A549 (cell line): Measurements from ENCODE around the gene CMKLR1. TPM values are rescaled to one million over a fixed set of nuclear protein-coding genes. Genes with fewer than 3 reads are reported as not detected.

ENCODE experiments used
- ATAC-seq, 2 experiments: fragments of 200-7000 bp in 1 of 2; fragments of >200 bp in 1 of 2; cut with Nextera tagmentation in 1 of 2; cut with Tn5 transposase in 1 of 2; 3 replicates each; pipeline versions ENCODE4 v1.8.0 to v1.9.1; 2018 to 2020; ENCODE audit warnings: mild to moderate bottlenecking in 1 of 2, moderate library complexity in 1 of 2
- CTCF ChIA-PET: fragments of 300-600 bp; sonication (Branson Sonifier 250); formaldehyde crosslinking; extraction: SDS; loops from one replicate; lab custom pipeline; 2021; ENCODE audit warnings: antibody characterized with exemption, inconsistent platforms; lab: Yijun Ruan, JAX
- POLR2A ChIA-PET: fragments of 350-600 bp; formaldehyde crosslinking; extraction: SDS; loops from one replicate; lab custom pipeline; 2021; ENCODE audit warnings: antibody characterized with exemption, inconsistent platforms; lab: Yijun Ruan, JAX
- DNase-seq, 2 experiments: peaks; one replicate each; pipeline versions ENCODE4 v3.0.0 to v3.0.0-alpha.2; 2011 to 2016; ENCODE audit warnings: low read depth in 1 of 2, low spot score in 1 of 2
- FAIRE-seq: peaks from 2 replicates; lab custom pipeline; 2011; peaks lifted over from hg19 to GRCh38; lab: Jason Lieb, UNC
- H3K27ac ChIP-seq, 2 experiments: fragments of >200 bp; sonication (Bioruptor Twin); formaldehyde crosslinking; 3 replicates each; pipeline ENCODE4 v1.5.1; 2016 to 2017
- H3K4me1 ChIP-seq: fragments of >200 bp; sonication (Bioruptor Twin); formaldehyde crosslinking; 3 replicates; pipeline ENCODE4 v1.6.1; 2016
- H3K4me2 ChIP-seq: fragments of >200 bp; sonication (Bioruptor Twin); formaldehyde crosslinking; 3 replicates; pipeline ENCODE4 v1.6.1; 2016
- H3K4me3 ChIP-seq: fragments of >200 bp; sonication (Bioruptor Twin); formaldehyde crosslinking; 3 replicates; pipeline ENCODE4 v1.5.1; 2016
- H3K9me3 ChIP-seq: fragments of >200 bp; sonication (Bioruptor Twin); formaldehyde crosslinking; 3 replicates; pipeline ENCODE4 v1.6.1; 2016
- BHLHE40 ChIP-seq: IDR thresholded peaks from 2 replicates; pipeline ENCODE4 v1.6.1; 2012; ENCODE audit warnings: low read depth, low read length, inconsistent platforms
- CBX2 ChIP-seq: fragments of 200-600 bp; sonication (generic); IDR thresholded peaks from 2 replicates; pipeline ENCODE4 v1.6.1; 2016; ENCODE audit warnings: low read depth, mild to moderate bottlenecking, borderline replicate concordance
- CBX8 ChIP-seq: fragments of 200-600 bp; sonication (generic); IDR thresholded peaks from 2 replicates; pipeline ENCODE4 v1.6.1; 2016
- CHD2 ChIP-seq: fragments of 150-350 bp; IDR thresholded peaks from 2 replicates; pipeline ENCODE4 v1.6.1; 2014; ENCODE audit warnings: low read length; ENCODE audit not compliant: partially characterized antibody
- EHMT2 ChIP-seq: fragments of 200-600 bp; sonication (generic); IDR thresholded peaks from 2 replicates; pipeline ENCODE4 v1.6.1; 2016; ENCODE audit warnings: antibody characterized with exemption, low read depth, mild to moderate bottlenecking, moderate library complexity
- FOSB ChIP-seq: fragments of 250-450 bp; sonication (Bioruptor Pico); IDR thresholded peaks from 2 replicates; pipeline ENCODE4 v1.5.0; 2020; ENCODE audit warnings: mild to moderate bottlenecking, moderate library complexity
- GATA3 ChIP-seq: IDR thresholded peaks from 2 replicates; pipeline ENCODE4 v1.6.1; 2012; ENCODE audit warnings: borderline replicate concordance
- JUN ChIP-seq, 2 experiments: fragments of >200 bp; sonication (Bioruptor Twin); formaldehyde crosslinking; IDR thresholded peaks; 2 replicates in 1 of 2; 3 replicates in 1 of 2; pipeline ENCODE4 v1.6.1; 2016 to 2017
- JUNB ChIP-seq: fragments of >200 bp; sonication (Bioruptor Twin); formaldehyde crosslinking; IDR thresholded peaks from 2 replicates; pipeline ENCODE4 v1.6.1; 2016
- KDM1A ChIP-seq: fragments of 200-600 bp; sonication (generic); IDR thresholded peaks from 2 replicates; pipeline ENCODE4 v1.6.1; 2016; ENCODE audit warnings: low read depth, mild to moderate bottlenecking
- KDM5A ChIP-seq: fragments of 200-600 bp; sonication (generic); IDR thresholded peaks from 2 replicates; pipeline ENCODE4 v1.6.1; 2016; ENCODE audit warnings: antibody characterized with exemption, mild to moderate bottlenecking
- MAFK ChIP-seq: fragments of 450-650 bp; IDR thresholded peaks from 2 replicates; pipeline ENCODE4 v1.6.1; 2014; ENCODE audit not compliant: partially characterized antibody
- MYC ChIP-seq: IDR thresholded peaks from 2 replicates; pipeline ENCODE4 v1.6.1; 2012; ENCODE audit warnings: mild to moderate bottlenecking, inconsistent platforms, low read length, improper control_type of control experiment, borderline replicate concordance
- NPAS2 ChIP-seq: fragments of 250-450 bp; sonication (Bioruptor Pico); IDR thresholded peaks from 2 replicates; pipeline ENCODE4 v1.8.0; 2022; ENCODE audit warnings: mild to moderate bottlenecking, moderate library complexity, borderline replicate concordance
- NR3C1 ChIP-seq: fragments of >200 bp; sonication (Bioruptor Twin); formaldehyde crosslinking; IDR thresholded peaks from 3 replicates; pipeline ENCODE4 v1.6.1; 2017
- RARB ChIP-seq: fragments of 250-450 bp; sonication (Bioruptor Pico); IDR thresholded peaks from 2 replicates; pipeline ENCODE4 v1.8.0; 2021; ENCODE audit warnings: mild to moderate bottlenecking, moderate library complexity
- RCOR1 ChIP-seq: fragments of 150-350 bp; IDR thresholded peaks from 2 replicates; pipeline ENCODE4 v1.6.1; 2014; ENCODE audit warnings: antibody characterized with exemption, low read length, low read depth
- RFX5 ChIP-seq: fragments of 450-650 bp; IDR thresholded peaks from 2 replicates; pipeline ENCODE4 v1.7.1; 2014; ENCODE audit warnings: antibody characterized with exemption, mild to moderate bottlenecking, moderate library complexity
- RNF2 ChIP-seq: fragments of 200-600 bp; sonication (generic); IDR thresholded peaks from 2 replicates; pipeline ENCODE4 v1.6.1; 2016; ENCODE audit warnings: low read depth, mild to moderate bottlenecking, antibody characterized with exemption, moderate library complexity, borderline replicate concordance
- ZC3H11A ChIP-seq: fragments of 450-650 bp; IDR thresholded peaks from 2 replicates; pipeline ENCODE4 v1.6.1; 2014; ENCODE audit warnings: antibody characterized with exemption, mild to moderate bottlenecking
- ZFP36 ChIP-seq: fragments of 450-650 bp; IDR thresholded peaks from 2 replicates; pipeline ENCODE4 v1.6.1; 2014; ENCODE audit warnings: borderline replicate concordance; ENCODE audit not compliant: partially characterized antibody
- ZNF302 ChIP-seq: fragments of 250-450 bp; sonication (Bioruptor Pico); IDR thresholded peaks from 2 replicates; pipeline ENCODE4 v1.9.0; 2021; ENCODE audit warnings: inconsistent platforms, mild to moderate bottlenecking, moderate library complexity
- ZSCAN20 ChIP-seq: fragments of 250-450 bp; sonication (Bioruptor Pico); IDR thresholded peaks from 2 replicates; pipeline ENCODE4 v1.8.0; 2022; ENCODE audit warnings: mild to moderate bottlenecking, moderate library complexity
- WGBS: methylation state at CpG from one replicate; pipeline ENCODE4 v1.1.6; 2017; ENCODE audit errors: missing lambda C conversion rate; 5-methylcytosine and 5-hydroxymethylcytosine counted together
- polyA plus RNA-seq, 4 experiments: library from polyadenylated mRNA; depleted of rRNA in 3 of 4; stranded (reverse); fragments of >200 nt; fragmentation: RNase III in 1 of 4; extraction: RNeasy Plus Mini Kit Qiagen cat#74134 plus additional on column Dnase treatment in 1 of 4; gene quantifications; 2 replicates in 3 of 4; 3 replicates in 1 of 4; pipeline ENCODE4 v1.2.3, GENCODE V29; 2011 to 2017
- TF ChIP-seq, protein P1 (sequence below): fragments of >200 bp; sonication (Bioruptor Twin); formaldehyde crosslinking; IDR thresholded peaks from 2 replicates; pipeline ENCODE4 v1.6.1; 2016
- TF ChIP-seq, protein P2 (sequence below): IDR thresholded peaks from 2 replicates; pipeline ENCODE4 v1.6.1; 2012
- TF ChIP-seq, protein P3 (sequence below): fragments of 150-350 bp; IDR thresholded peaks from 2 replicates; pipeline ENCODE4 v1.6.1; 2014; ENCODE audit warnings: low read depth, mild to moderate bottlenecking, low read length
- TF ChIP-seq, protein P4 (sequence below): fragments of >200 bp; sonication (Bioruptor Twin); formaldehyde crosslinking; IDR thresholded peaks from 3 replicates; pipeline ENCODE4 v1.5.1; 2016

The CMKLR1 gene
- polyA plus RNA-seq, 2 of the 4 experiments (the other 2 are of a cell fraction): not detected

DNA sequence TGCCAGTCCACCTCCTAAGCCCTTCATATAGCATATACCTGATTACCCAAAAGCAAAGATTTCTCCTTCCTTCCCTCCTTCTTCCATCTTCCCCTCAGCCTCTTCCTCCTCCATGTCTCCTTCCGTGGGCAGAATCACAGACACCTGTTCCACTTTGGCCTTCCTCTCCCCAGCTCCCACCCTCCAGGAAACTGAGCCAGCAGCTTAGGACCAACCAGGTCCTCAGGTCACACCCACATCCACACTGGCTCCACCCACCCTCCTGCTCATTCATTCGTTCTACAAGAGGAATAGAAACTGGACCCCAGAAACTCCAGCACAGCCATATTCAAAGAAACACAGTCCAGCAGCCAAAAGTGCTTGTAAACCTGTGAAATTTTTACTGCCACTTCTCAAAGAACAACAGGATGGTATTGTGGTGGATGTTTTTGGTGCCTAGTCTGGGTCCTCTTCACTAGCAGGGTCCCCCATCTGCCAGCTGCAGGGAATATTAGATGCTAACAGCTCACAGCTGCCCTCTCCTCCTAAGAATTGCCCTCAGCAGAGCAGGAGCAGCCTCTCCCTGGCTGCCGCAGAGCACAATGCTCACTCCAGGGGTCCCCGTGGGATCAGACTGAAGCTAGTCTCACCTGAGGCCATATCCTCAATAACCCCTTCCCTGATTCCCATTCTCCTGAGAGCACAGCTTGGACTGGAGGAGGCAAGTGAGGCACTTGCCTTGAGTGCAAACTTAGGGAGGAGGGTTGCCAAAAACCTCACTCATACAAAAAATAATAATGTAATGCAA, 18.4 kb downstream of the CMKLR1 start:
- DNase-seq (no peak), FAIRE-seq (no peak), ATAC-seq (peak in 1 of 2 experiments; percentile 30; a peak in 1 of 6 replicates)
- no peak overlapping the region for H3K4me3 ChIP-seq
- no peak overlapping the region for H3K4me2 ChIP-seq
- no peak overlapping the region for H3K27ac ChIP-seq
- no peaks in the 10 kb centered on the region for H3K9me3 ChIP-seq
- ChIA-PET CTCF (no interaction called here), POLR2A (no interaction called here)
- no peaks in the 10 kb centered on the region for H3K4me1 ChIP-seq
- WGBS: 11% methylated on average over 4 of the region's 4 CpGs
- TF ChIP-seq KDM5A: no peak
- TF ChIP-seq CBX2: no peak
- TF ChIP-seq, protein P1, sequence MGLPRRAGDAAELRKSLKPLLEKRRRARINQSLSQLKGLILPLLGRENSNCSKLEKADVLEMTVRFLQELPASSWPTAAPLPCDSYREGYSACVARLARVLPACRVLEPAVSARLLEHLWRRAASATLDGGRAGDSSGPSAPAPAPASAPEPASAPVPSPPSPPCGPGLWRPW: no peak
- TF ChIP-seq CHD2: no peak
- TF ChIP-seq CBX8: no peak
- no peak for TF ChIP-seq NPAS2 (CRISPR knock-in tag)
- no peak for TF ChIP-seq JUN (IDR thresholded peaks at IDR 0.05)
- TF ChIP-seq ZNF302 (CRISPR knock-in tag): no peak
- no peak for TF ChIP-seq RCOR1
- TF ChIP-seq BHLHE40: no peak
- TF ChIP-seq, protein P2, sequence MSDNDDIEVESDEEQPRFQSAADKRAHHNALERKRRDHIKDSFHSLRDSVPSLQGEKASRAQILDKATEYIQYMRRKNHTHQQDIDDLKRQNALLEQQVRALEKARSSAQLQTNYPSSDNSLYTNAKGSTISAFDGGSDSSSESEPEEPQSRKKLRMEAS: no peak
- no peak for TF ChIP-seq RNF2
- no peak for TF ChIP-seq FOSB
- no peak for TF ChIP-seq EHMT2
- TF ChIP-seq GATA3: no peak
- no peak for TF ChIP-seq RFX5
- no peak for TF ChIP-seq MYC

DNA sequence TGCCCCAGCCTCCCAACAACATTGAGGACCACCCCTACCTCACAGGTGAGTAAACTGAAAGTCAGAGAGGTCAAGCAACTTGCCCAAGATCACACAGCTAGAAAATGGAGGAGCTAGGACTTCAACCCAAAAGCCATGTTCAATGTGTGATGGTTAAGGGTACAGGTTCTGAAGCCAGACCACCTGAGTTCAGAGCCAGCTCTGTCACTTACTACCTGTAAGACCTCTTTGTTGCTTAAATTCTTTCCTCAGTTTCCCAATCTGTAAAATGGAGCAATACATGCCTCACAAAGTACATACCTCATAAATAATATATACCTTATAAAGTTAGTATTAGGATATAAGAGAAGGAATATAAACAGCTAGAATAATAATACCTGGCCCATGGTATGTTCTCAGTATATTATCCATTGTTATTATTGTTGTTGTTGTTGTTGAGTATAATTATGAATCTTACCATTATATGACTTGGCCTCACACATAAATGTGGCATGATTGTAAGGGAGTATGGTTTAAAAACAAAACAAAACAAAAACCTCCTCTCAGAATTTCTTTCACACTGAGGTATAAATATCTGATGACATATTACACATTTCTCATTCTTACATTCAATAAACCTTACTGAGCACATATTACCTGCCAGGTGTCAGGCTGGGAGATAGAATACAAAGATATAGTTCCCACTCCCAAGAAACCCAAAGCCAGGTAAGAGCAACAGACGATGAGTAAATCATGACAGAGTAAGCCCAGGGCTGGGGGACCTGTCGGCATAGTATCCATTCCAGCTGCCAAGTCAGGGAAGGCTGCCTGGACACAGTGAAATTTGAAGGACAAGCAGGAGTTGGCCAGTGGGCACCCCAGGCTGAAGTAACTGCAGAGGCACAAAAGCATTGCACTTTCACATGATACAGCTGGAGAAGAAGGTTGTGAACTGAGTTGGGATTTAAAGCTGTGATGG, 19.6 kb downstream of the CMKLR1 start:
- Histone ChIP-seq H3K4me3 (no peak overlapping the region), H3K4me1 (no peaks in the 10 kb centered on the region), H3K4me2 (no peak overlapping the region), H3K27ac (no peak overlapping the region), H3K9me3 (no peaks in the 10 kb centered on the region)
- CTCF ChIA-PET: interaction anchor here (0.5 kb wide), 1 partner anchor 432 kb away, joined by 3 read pairs; no protein-coding TSS in a partner anchor
- DNase-seq (no peak), ATAC-seq (no peak), FAIRE-seq (no peak)
- 2% methylated on average over 2 of the region's 2 CpGs for WGBS
- POLR2A ChIA-PET: no interaction called here
- TF ChIP-seq, protein P3, sequence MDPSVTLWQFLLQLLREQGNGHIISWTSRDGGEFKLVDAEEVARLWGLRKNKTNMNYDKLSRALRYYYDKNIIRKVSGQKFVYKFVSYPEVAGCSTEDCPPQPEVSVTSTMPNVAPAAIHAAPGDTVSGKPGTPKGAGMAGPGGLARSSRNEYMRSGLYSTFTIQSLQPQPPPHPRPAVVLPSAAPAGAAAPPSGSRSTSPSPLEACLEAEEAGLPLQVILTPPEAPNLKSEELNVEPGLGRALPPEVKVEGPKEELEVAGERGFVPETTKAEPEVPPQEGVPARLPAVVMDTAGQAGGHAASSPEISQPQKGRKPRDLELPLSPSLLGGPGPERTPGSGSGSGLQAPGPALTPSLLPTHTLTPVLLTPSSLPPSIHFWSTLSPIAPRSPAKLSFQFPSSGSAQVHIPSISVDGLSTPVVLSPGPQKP: no peak
- TF ChIP-seq ZC3H11A (no peak), MAFK (no peak), KDM1A (no peak), RARB (CRISPR knock-in tag) (no peak), JUNB (no peak), NR3C1 (no peak), ZFP36 (no peak), RCOR1 (no peak), ZSCAN20 (CRISPR knock-in tag) (no peak)
- TF ChIP-seq, protein P4, sequence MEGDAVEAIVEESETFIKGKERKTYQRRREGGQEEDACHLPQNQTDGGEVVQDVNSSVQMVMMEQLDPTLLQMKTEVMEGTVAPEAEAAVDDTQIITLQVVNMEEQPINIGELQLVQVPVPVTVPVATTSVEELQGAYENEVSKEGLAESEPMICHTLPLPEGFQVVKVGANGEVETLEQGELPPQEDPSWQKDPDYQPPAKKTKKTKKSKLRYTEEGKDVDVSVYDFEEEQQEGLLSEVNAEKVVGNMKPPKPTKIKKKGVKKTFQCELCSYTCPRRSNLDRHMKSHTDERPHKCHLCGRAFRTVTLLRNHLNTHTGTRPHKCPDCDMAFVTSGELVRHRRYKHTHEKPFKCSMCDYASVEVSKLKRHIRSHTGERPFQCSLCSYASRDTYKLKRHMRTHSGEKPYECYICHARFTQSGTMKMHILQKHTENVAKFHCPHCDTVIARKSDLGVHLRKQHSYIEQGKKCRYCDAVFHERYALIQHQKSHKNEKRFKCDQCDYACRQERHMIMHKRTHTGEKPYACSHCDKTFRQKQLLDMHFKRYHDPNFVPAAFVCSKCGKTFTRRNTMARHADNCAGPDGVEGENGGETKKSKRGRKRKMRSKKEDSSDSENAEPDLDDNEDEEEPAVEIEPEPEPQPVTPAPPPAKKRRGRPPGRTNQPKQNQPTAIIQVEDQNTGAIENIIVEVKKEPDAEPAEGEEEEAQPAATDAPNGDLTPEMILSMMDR: no peak
